ENCODE measurements around the gene HDAC4.

Gene HDAC4

DNA sequence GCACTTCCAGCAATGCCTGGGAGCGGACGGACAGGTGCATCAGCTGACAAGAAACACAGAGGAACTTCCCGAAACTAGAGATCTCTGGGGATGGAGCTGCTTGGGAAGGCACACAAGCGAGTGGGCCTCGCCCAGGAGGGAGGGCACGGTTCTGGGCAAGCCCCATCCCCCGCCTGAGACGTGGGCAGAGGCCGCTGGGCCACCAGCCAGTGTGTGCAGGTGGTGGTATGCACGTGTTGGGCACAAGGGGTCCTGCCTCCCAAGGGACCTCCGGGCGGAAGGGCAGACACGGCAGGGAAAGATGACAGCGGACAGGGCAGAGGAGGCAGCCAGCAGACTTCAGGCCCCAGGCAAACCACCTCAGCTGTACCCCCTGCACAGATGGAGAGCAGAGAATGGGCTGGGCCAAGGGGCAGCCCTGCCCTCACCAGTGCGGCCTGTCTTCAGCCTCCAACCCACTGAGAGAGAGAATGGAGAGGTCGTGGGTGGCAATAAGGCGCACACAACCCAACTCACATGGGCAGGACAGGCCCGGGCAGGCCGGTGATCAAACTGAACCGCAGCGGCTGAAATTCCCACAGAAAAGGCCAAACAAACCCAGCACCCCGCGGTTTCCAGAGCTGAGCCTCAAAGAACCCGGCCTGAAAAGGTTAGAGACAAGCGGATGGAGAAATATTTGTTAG lies 51.2 kb downstream of the HDAC4 start:
- peaks cover 2% of the 10 kb centered on the region for H3K9me3 ChIP-seq (ENCODE audit: insufficient read depth, low read length)
- no peaks in the 10 kb centered on the region for H3K27me3 ChIP-seq (ENCODE audit: insufficient read depth, insufficient read length)
- no peak overlapping the region for H3K9ac ChIP-seq (ENCODE audit: insufficient read length, low read depth)
- no peak for DNase-seq (ENCODE audit: low read depth, low spot score)
- H3K4me3 ChIP-seq (ENCODE audit: insufficient read length, low read depth), result no peak overlapping the region
- H3K4me1 ChIP-seq (ENCODE audit: insufficient read depth, insufficient read length), result peaks cover 5% of the 10 kb centered on the region
- TF ChIP-seq ZNF274 (IDR thresholded peaks at IDR 0.05; ENCODE audit: low read depth, low read length) (no peak), YY1 (IDR thresholded peaks at IDR 0.05; ENCODE audit: insufficient read depth, insufficient read length) (no peak), SUZ12 (IDR thresholded peaks at IDR 0.05; ENCODE audit: extremely low read depth, insufficient read depth, insufficient read length) (no peak)
- H3K36me3 ChIP-seq (ENCODE audit: insufficient read depth, insufficient read length, low read length), result peaks cover 37% of the 10 kb centered on the region

DNA sequence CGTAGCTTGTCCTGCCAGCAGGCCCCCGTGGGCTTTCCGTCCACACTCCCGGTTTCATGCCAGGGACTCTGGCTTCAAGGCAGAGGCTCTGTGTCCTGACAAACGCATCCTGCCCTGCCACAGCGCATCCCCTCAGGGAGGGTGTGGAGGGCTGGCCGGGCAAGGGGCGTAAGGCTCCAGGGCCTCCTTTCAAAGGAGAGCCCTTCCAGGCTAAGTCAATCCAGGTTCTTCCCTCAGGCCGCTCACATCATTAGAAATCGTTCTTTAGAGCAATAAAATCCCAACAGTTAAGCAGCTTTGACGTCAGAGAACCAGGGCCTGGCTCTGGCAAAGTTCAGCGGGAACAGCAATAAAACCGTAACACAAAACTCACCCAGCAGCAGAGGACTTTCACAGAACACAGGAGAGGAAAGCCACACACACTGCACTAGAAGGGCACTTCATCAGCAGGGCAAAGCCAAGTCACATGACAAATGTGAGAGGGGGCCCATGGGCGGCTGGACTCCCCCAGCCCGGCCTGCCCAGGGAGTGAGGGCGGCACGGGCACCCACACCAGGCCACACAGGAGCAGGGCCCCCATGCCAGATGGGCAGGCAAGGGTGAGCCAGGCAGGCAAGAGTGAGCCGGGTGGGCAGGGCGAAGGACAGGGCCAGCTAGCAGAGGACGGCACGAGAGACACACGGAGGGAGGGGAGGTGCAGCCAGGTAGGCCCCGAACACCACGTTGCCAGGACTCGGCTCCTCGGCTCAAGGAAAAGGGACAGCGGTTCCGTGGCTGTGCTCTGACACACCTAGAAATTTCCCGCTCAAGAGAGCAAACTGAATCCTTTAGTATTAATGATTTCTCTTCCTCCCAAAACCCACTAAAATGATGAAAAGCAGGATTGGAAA lies 52.0 kb downstream of the HDAC4 start:
- DNase-seq (ENCODE audit: low read depth, low spot score), result no peak
- Histone ChIP-seq H3K27me3 (ENCODE audit: insufficient read depth, insufficient read length) (no peaks in the 10 kb centered on the region), H3K9ac (ENCODE audit: insufficient read length, low read depth) (no peak overlapping the region), H3K36me3 (ENCODE audit: insufficient read depth, insufficient read length, low read length) (peaks cover 37% of the 10 kb centered on the region), H3K4me3 (ENCODE audit: insufficient read length, low read depth) (no peak overlapping the region), H3K9me3 (ENCODE audit: insufficient read depth, low read length) (no peaks in the 10 kb centered on the region), H3K4me1 (ENCODE audit: insufficient read depth, insufficient read length) (peaks cover 5% of the 10 kb centered on the region)
- TF ChIP-seq YY1 (IDR thresholded peaks at IDR 0.05; ENCODE audit: insufficient read depth, insufficient read length), result no peak
- no peak for TF ChIP-seq ZNF274 (IDR thresholded peaks at IDR 0.05; ENCODE audit: low read depth, low read length)
- TF ChIP-seq SUZ12 (IDR thresholded peaks at IDR 0.05; ENCODE audit: extremely low read depth, insufficient read depth, insufficient read length), result no peak

DNA sequence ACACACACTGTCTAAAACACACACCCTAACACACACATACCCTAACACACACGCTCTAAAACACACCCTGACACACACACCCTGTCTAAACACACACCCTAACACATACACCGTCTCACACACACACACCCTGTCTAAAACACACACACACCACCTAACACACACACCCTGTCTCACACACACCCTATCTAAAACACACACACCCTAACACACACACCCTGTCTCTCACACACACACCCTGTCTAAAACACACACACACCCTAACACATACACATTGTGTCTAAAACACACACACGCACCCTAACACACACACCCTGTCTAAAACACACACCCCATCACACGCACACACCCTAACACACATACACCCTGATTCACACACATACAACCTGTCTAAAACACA lies 54.1 kb downstream of the HDAC4 start:
- H3K4me3 ChIP-seq (ENCODE audit: insufficient read length, low read depth), result no peak overlapping the region
- no peak for TF ChIP-seq SUZ12 (IDR thresholded peaks at IDR 0.05; ENCODE audit: extremely low read depth, insufficient read depth, insufficient read length)
- TF ChIP-seq ZNF274 (IDR thresholded peaks at IDR 0.05; ENCODE audit: low read depth, low read length), result no peak
- TF ChIP-seq YY1 (IDR thresholded peaks at IDR 0.05; ENCODE audit: insufficient read depth, insufficient read length), result no peak
- no peaks in the 10 kb centered on the region for H3K27me3 ChIP-seq (ENCODE audit: insufficient read depth, insufficient read length)
- peaks cover 5% of the 10 kb centered on the region for H3K4me1 ChIP-seq (ENCODE audit: insufficient read depth, insufficient read length)
- no peak overlapping the region for H3K9ac ChIP-seq (ENCODE audit: insufficient read length, low read depth)
- H3K9me3 ChIP-seq (ENCODE audit: insufficient read depth, low read length), result no peaks in the 10 kb centered on the region
- DNase-seq (ENCODE audit: low read depth, low spot score), result no peak
- peaks cover 26% of the 10 kb centered on the region for H3K36me3 ChIP-seq (ENCODE audit: insufficient read depth, insufficient read length, low read length)

DNA sequence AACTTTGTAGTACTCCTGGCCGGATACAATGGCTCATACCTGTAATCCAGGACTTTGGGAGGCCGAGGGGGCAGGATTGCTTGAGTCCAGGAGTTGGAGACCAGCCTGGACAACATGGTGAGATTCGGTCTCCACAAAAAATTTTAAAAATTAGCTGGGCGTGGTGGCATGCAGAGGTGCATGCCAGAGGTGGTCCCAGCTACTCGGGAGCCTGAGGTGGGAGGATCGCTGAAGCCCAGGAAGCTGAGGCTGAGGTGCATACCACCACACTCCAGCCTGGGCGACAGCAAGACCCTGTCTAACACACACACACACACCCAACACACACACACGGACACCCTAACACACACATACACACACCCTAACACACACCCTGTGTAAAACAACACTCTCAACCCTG lies 55.6 kb downstream of the HDAC4 start:
- no peaks in the 10 kb centered on the region for H3K9me3 ChIP-seq (ENCODE audit: insufficient read depth, low read length)
- no peak overlapping the region for H3K9ac ChIP-seq (ENCODE audit: insufficient read length, low read depth)
- H3K27me3 ChIP-seq (ENCODE audit: insufficient read depth, insufficient read length), result no peaks in the 10 kb centered on the region
- no peak overlapping the region for H3K4me3 ChIP-seq (ENCODE audit: insufficient read length, low read depth)
- peaks cover 5% of the 10 kb centered on the region for H3K4me1 ChIP-seq (ENCODE audit: insufficient read depth, insufficient read length)
- TF ChIP-seq SUZ12 (IDR thresholded peaks at IDR 0.05; ENCODE audit: extremely low read depth, insufficient read depth, insufficient read length), result no peak
- no peak for TF ChIP-seq YY1 (IDR thresholded peaks at IDR 0.05; ENCODE audit: insufficient read depth, insufficient read length)
- no peak for TF ChIP-seq ZNF274 (IDR thresholded peaks at IDR 0.05; ENCODE audit: low read depth, low read length)
- peaks cover 19% of the 10 kb centered on the region for H3K36me3 ChIP-seq (ENCODE audit: insufficient read depth, insufficient read length, low read length)
- DNase-seq (ENCODE audit: low read depth, low spot score), result no peak

DNA sequence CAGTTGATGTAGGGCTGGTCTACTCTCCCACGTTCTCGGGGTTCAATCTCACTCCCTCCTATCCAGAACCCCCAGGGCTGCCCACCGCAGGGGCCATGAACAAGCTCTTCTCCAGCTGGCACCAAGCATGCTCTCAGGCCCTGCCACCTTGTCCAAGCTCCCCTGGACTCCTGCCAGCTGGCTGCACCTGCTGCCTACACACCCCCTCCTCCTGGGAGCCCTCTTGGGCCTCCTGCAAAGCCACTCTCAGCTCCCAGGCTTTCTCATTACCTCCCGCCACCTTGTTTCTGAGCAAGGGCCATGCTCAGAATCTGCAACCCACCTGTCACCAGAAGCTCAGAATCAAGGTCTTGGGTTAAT lies 56.0 kb downstream of the HDAC4 start:
- no peak for TF ChIP-seq ZNF274 (IDR thresholded peaks at IDR 0.05; ENCODE audit: low read depth, low read length)
- TF ChIP-seq YY1 (IDR thresholded peaks at IDR 0.05; ENCODE audit: insufficient read depth, insufficient read length), result no peak
- TF ChIP-seq SUZ12 (IDR thresholded peaks at IDR 0.05; ENCODE audit: extremely low read depth, insufficient read depth, insufficient read length), result no peak
- H3K9ac ChIP-seq (ENCODE audit: insufficient read length, low read depth), result no peak overlapping the region
- DNase-seq (ENCODE audit: low read depth, low spot score), result no peak
- no peaks in the 10 kb centered on the region for H3K9me3 ChIP-seq (ENCODE audit: insufficient read depth, low read length)
- H3K27me3 ChIP-seq (ENCODE audit: insufficient read depth, insufficient read length), result no peaks in the 10 kb centered on the region
- H3K4me1 ChIP-seq (ENCODE audit: insufficient read depth, insufficient read length), result peaks cover 5% of the 10 kb centered on the region
- H3K4me3 ChIP-seq (ENCODE audit: insufficient read length, low read depth), result no peak overlapping the region
- H3K36me3 ChIP-seq (ENCODE audit: insufficient read depth, insufficient read length, low read length), result peaks cover 18% of the 10 kb centered on the region

DNA sequence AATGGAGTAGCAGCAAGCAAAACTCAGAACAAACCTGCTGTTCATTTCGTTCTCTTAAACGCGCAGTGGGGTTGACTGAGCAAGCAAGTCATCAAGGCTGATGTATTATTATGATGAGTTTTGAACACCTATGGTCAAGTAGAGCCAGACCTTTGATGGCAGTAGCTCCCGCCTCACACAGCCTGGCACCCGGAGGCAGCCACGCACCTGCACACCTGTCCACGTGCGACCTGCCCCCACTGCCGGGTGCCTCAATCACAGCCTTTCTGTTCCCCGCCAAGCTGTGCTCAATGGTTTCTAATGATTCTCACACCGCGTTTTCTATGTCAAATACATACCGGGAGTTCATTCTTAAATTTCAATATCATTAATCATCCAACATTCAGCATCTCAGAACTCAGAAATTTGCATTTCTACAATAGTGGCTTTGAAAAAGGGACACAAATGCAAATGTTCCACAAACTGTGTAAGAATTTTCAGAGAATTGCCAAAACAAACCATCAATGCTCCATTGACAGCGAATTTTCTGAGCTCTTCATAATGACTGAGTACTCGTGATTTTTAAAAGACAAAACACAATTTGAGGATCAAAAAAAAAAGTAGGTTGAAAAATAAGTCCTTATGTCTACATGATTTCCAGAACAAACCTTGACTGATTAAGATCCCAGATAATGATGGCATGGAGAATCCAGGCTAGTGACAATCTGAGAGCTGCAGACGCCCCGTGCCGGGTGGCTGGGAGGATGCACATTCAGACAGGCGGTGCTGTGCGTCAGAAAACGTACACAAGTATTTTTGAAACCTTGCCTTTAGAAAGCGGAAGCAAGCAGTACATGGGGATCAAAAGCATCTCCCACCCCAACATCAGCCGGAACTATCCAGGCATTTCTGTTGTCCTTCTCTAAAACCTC lies 56.6 kb downstream of the HDAC4 start:
- Histone ChIP-seq H3K9me3 (ENCODE audit: insufficient read depth, low read length) (no peaks in the 10 kb centered on the region), H3K4me3 (ENCODE audit: insufficient read length, low read depth) (no peak overlapping the region), H3K9ac (ENCODE audit: insufficient read length, low read depth) (no peak overlapping the region), H3K36me3 (ENCODE audit: insufficient read depth, insufficient read length, low read length) (peaks cover 12% of the 10 kb centered on the region), H3K27me3 (ENCODE audit: insufficient read depth, insufficient read length) (no peaks in the 10 kb centered on the region), H3K4me1 (ENCODE audit: insufficient read depth, insufficient read length) (peaks cover 2% of the 10 kb centered on the region)
- DNase-seq (ENCODE audit: low read depth, low spot score), result no peak
- no peak for TF ChIP-seq SUZ12 (IDR thresholded peaks at IDR 0.05; ENCODE audit: extremely low read depth, insufficient read depth, insufficient read length)
